HTERT RPE-1 (cell line): ENCODE results near the gene PRKCE.

Experiments
- in situ Hi-C: fragments of 300-500 bp; cut with MboI; formaldehyde crosslinking; loops from 4 replicates; pipeline ENCODE4 v1.14.3; 2020; ENCODE audit warnings: low sequenced_read_pairs

PRKCE gene

DNA sequence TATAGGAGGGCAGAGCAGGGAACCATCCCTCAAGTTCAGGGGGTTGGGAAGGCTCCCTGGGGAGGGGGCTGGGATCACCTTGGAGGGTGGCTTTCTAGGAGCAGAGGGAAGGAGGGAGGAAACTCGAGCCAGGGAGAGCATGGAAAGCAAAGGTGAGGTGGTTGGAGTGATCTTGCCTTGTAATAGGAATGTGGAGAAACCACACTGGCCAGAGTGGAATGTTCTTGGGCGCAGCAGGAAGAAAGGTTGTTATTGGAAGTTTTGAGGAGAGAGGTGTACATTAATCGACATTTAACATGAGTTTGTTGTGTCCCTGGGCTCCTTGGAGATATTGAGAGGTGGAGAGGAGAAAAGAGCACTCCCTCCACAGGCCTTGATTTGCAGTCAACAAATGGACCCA, 272.2 kb downstream of the PRKCE start:
- in situ Hi-C loops: no loop called here

- in situ Hi-C loops: no loop called here
These were observed 273.6 kb downstream of the PRKCE start for GRCh38 chr2:45925026-45925425.

DNA sequence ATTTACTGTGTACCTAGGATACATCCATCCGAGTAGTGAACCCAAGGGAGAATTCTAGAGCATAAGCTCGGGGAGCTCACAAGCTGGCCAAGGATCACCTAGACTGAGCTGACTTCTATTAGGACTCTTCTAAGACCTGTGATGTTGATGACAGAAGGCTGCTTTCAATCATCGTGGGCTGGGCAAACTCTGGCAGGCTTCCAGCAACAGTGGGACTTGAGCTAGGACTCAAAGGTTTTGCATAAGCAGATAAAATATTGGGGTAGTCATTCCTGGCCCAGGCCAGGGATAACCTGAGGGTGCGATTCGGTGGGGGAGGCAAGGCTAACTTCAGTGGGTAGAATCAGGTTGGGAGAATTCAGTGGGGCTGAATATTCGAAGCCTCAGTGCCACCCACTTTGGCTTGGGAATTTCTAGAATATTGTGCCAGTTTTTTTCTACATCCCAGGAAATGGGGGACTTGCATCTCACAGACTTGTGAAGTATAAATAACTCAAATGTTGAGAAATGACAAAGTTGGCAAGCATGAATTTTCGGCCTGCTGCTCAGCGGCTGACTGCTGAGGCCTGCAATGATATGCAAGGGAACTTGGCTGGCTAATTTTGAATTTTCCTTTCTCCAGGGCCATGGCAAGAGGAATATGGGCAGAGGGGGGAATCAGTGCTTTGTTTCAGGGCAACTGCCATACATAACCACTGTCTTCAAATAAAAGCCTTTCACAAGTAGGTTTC, 274.3 kb downstream of the PRKCE start:
- in situ Hi-C loops: no loop called here

DNA sequence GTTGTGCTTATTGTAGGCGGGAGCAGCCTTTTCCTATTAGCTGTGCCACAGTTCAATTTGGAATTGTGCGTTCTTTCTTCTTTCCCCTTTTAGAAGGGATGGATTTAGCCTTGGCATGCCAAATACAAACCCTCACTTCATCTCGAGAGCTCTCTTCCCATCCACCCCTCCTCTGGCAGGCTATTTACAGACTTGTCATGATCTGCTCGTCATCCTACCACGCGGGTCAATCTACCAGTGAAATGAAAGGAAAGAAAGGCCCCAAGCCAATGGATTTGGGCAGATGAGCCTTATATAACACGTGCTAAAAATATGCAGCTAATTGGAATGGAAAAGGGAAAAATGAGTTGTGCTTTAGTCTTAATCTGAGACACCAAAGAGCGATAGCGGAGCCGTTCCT, 277.5 kb downstream of the PRKCE start:
- in situ Hi-C loops: no loop called here

DNA sequence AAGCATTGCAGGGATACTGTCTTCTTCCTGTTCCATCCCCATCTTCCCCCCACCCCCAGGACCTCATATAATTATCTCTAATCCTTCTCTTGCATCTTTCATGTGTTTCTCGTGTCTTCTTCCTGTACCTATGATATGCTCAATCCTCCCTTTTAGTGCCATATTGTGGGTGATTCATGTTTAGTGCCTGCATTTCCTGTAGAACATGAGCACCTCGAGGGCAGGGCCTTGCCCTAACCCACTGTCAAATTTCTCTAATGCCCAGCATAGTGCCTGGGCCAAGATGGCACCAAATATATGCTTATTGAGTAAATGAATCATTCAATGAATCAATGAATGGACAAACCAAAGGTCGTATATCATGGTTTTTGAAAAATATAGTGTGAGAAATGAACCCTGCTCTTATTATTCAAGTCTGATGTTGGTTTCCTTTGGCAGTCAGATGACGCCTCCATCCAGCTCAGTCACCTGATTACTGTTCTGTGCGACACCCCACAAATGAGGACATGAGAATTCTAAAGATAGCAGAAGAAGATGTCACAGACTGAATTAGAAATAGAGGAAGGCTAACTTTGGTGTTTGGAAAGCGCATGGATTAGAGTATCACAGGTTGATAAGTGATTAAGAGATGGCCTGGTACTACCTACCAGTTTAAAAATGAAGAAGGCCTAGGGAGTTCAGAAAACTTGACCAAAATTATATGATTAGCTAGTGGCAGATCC, 278.4 kb downstream of the PRKCE start:
- in situ Hi-C loops: no loop called here

GRCh38 chr2:45930396-45930792, 278.9 kb downstream of the PRKCE start:
- in situ Hi-C loops: no loop called here

GRCh38 chr2:45932278-45932975, 281.0 kb downstream of the PRKCE start:
- in situ Hi-C loops: no loop called here

DNA sequence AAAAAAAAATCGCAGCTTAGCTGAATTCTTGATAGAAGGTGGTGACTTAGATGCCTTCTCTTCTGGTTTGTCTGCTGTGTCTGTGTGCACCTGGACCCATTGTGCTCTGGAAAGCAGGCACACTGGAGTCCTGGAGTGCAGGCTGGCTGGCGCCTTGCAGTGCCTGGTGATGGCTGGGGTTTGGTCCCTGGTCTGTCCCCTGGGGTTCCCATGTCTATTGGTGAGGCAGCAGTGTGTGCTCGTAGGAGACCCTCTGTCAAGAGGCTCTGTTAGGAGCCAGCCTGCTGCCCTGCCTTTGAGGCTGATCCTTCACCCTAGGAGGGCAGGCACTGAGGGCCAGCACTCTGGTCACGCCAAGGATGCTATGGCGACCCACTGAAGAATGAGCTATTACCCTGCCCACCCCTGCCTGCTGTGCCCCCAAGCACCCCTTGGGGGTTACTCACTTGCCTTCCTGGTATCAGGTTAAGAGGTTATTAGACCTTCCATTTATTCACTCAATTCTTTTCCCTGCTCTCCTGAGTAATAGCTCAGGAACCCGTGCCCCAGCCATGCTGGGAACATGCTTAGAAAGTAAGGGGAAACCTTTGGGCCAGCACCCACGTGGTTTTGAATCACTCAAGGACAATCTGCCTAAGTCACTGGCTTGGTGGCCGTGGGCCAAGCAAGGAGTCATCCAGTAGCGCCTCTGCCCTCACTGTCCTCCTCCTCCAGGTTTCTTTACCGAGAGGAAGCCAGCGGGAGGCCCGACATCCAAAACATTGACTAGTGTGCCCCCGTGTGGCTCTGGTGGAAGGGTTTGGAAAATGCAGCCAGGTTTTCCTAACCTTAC, 284.5 kb downstream of the PRKCE start:
- in situ Hi-C loops: no loop called here

GRCh38 chr2:45936623-45936979, 285.1 kb downstream of the PRKCE start:
- in situ Hi-C loops: no loop called here

DNA sequence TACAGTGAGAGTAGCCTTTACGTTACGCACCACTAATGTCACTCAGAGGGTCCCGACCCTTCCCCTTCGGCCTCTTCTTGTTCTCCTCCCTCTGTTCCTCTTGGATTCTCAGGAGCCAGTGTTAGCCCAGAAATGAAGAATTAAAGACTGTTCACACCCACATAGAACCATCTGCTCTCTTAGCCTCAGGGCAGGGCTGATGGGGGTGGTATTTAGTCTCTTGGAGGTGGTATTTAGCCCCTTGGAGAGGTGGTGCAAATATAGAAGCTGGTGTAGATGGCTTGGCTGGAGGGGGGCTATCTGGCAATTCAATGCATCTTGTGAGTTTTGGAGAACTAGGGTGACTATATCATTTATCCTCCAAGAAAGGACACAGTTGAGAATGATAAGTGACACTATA, 286.5 kb downstream of the PRKCE start:
- in situ Hi-C loops: no loop called here

DNA sequence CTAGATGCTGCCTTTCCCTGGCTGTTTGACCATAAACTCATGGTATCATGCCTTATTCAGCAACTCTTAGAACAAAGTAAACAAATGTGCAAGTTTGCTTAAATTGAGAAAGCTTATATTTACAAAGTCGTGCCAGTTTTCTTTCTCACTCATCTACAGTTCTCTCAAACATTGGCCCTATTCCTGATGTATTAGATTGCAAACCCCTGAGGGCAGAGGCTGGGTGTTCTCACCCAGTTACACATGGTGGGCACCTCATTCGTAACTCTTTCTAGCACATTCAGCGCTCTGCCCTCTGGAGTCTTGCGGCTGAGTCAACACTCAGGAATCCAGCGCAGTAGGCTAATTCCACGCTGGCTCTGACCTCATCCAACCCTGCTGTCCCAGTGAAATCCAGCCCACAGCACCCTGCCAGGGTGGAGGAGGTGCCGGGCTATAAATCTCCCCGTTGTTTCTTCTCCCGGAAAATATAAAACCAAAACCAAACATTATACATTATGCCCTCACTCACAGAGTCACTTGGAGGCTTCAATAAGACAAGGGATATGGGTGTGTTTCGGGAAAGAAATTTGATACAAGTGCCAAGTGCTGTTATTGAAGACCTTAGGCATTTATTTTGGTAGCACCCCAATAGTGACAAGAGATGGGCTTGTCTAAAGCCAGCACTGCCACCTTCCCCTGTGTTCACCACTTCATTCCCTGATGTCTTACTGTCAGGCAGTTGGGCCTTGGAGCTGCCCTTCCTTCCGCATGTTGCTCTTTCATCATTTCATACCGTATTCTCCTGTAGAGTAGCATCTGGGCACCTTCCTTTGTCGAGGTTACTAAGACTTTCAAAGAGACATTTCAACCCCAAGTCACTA, 287.4 kb downstream of the PRKCE start:
- in situ Hi-C loops: no loop called here

DNA sequence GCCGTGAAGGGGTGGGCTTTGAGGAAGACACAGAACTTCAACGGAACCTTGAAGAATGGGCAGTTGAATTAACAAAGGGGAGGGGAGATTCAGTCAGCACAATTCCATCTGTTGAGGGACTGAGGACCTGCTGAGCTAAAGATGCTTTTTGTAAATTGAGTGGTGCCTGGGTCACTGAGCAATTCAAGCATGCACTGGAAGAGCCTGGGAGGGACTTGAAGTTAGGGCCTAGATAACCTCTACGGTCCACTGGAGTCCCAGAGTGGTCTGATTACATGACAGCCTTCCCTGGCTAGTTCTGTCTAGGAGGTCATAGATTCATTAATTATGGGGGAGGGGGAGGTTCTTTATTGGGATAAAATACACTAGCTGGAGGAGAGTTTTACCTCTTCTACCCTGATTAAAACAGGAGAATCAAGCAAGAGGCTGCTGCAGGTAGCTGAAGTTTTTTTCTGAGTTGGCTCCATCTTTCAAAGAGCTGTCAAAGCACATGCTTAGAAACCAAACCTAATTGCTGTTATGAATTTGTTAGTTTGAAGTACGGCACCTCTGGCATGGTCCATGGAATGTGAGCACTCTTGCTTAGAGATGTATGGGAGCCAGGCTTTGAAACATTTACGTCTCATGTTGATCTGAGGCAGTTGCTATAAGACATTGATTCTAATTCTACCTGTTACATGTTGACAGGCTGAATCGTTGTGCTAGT, 290.2 kb downstream of the PRKCE start:
- in situ Hi-C loops: no loop called here

- in situ Hi-C loops: no loop called here
These were observed 290.8 kb downstream of the PRKCE start for GRCh38 chr2:45942237-45942738.

DNA sequence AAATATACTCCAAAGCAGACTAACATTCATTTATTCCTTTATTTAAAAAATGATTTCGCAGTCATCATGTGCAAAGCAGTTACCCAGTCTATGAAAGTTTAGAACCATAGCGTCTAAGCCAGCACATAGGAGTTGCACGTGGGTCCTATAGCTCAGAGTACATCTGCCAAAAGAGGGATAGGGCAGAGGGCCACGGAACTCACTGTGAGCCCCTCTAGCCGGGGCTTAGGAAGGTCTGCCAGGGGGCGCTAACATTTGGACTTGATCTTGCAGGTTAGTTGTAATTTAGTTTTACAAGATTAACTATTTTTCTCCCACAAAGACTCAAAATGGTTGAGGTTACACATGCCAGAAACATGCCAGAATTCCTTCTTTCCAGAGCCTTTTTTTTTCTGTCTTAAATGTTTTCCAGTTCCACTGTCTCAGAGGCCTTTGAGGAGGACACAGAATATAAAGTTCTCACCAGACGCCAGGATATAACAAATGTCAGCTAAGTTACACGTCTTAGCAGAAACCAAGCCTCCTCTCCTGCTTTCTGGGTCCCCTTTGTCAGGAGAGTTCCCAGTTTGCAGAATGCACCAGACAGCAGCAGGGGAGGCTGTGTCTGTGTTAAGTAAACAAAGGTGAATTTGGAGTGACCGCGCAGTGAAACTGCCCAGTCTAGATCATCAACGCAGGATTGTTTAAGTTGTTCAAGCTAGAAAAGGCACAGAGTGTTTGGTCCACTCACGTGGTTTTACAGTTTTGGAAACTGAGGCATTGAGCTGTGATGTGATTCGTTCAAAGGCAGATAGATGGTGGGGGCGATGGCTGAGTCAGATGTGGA, 292.0 kb downstream of the PRKCE start:
- in situ Hi-C loops: no loop called here

DNA sequence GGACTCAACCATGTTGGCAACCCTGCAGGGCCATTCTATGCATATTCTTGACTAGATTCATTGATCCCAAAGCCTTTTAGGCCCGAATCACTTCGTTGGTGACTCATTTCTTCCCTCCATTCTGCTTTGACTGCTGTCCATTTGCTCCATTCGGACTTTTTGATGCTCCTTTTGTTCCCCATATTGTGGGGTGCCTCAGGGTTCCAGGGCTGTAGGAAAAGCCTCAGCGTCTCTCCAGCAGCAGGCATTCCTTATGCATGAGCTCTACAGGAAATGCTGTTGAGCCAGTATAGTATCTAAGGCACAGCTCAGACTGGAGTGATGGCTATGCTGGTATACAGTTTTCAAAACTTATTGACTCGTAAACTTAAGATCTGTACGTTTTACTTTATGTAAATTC, 292.6 kb downstream of the PRKCE start:
- in situ Hi-C loops: no loop called here

GRCh38 chr2:45945302-45945717, 293.8 kb downstream of the PRKCE start:
- in situ Hi-C loops: no loop called here

DNA sequence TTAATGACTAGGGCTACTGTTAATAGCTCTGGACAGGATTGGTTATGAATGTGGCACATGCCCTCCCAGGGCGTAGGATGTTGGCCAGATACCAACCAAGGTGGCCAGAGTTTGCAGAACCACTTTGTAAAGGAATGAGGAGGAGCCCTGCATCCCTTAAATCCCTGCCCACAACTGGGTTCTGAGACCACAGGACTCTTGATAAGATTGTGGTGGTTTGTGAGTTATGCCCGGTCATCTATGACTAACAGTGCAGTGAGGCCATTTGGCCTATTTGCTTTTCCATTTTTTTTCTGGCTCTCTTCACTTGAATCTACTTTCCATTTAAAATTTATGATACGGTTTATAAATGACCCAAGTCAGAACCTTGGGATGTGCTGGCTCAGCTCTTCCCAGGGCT, 294.5 kb downstream of the PRKCE start:
- in situ Hi-C loops: no loop called here

GRCh38 chr2:45950606-45951005, 299.1 kb downstream of the PRKCE start:
- in situ Hi-C loops: no loop called here
